ENCODE measurements around the gene KDM6B.

The KDM6B gene

GRCh38 chr17:7840441-7840840, 6.4 kb downstream of the KDM6B start:
- no peak for DNase-seq (ENCODE audit: low spot score)

- no peak for DNase-seq (ENCODE audit: low spot score)
Measured at GRCh38 chr17:7840875-7841274, 6.9 kb downstream of the KDM6B start.

DNA sequence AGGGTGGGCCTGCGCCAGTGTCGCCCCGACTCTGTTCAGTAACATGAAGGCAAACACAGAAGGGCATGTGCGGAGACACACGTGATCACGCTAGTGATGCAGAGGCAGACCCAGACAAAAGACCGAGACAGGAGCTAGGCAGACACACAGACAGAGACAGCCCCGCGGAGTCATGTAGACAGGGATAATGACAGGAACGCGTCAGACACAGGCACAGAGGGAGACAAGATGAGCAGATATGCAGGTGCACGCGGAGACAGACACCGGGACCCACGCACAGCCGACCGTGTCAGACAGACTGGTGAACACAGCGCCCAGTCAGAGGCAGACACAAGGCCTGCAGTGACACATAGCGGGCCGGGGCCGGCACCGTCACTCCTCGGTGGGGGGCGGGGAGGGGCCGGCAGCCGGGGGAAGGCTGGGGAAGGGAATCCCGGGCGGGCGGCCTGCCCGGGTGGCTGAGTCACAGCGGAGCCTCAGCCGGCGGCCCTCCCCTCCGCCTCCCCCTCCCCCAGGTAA, 7.4 kb downstream of the KDM6B start:
- DNase-seq (ENCODE audit: low spot score): peak; percentile 78

- peak; percentile 84 for DNase-seq (ENCODE audit: low spot score)
Measured at GRCh38 chr17:7841915-7842379, 7.9 kb downstream of the KDM6B start.

DNA sequence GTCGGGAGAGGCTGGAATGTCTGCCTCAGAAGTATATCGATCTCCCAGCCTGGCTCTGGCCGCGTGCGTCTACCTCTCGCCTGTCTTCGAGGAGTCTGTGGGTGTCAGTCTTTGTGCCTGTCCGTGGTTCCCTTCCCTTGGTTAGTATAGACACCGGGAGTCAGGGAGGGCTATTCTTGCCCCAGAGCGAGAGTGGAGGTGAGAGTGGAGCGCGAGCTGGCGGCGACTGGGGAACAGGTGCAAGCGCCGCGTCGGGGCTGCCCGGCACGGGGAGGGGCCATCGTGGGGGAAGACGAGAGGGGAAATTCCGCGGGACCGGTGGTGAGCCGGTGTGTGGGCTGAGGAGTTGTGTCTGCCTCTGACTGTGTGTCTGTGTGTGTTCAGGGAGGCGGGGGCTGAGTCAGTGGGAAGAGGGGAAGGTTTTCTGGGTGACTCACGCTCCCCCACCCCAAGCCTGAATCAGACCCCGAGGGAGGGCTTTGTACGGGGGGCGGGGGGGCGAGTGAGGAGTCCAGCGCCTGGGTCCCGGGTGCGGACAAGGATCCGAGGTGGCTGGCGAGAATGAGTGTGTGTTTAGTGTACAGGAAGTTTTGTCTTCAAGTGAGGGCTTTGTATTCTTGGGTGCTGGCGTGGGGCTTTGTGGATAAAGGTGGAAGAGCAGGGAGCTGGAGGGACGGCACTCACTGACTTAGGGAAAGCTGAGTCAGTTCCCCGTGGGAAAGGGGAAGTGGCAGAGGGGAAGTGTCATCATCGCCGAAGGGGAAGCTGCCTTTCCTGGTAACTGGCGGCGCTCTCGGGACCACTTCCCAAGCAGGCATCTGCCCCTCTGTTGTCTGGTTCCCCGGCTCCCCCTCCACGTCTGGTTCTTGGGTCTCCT, 8.6 kb downstream of the KDM6B start:
- DNase-seq (ENCODE audit: low spot score): peak; percentile 87

GRCh38 chr17:7843257-7843535, 9.2 kb downstream of the KDM6B start:
- DNase-seq (ENCODE audit: low spot score): peak; percentile 33

GRCh38 chr17:7843536-7844291, 9.7 kb downstream of the KDM6B start:
- peak; percentile 83 for DNase-seq (ENCODE audit: low spot score)

DNA sequence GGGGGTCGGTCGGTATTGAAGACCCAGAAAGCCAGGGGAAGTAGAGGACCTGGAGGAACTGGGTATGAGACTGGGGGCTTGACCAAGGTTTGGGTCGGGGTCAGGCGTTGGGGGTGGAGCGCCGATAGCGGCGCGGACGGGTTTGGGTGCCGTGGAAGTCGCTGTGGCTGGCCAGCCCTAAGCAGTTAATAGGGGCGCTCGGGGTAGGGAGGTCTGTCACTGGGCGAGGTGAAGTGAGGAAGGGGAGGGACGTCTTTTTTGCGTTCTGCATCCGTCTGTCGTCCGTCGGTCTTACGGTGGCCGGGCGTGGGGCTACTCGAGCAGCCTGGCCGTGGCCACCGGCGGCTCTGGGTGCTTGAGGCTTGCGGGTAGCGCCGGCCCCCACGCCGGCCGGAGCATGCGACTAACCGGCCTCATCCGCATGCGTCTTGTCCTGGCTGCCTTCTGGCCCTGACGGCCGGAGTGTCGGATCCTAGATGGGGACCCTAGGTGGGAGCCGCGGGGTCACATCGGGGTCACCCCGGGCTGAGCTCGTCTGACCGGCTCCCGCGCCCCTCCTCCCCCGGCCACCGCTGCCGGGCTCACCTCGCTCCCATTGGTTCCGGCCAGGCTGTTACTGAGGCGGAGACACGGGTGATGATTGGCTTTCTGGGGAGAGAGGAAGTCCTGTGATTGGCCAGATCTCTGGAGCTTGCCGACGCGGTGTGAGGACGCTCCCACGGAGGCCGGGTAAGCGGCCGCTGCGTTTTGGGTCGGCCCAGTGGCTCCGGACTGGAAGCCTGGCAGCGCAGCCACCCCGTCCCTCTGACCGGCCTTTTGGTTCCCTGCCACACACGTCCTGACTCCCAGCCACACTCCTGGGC, 10.5 kb downstream of the KDM6B start:
- peak; percentile 94 for DNase-seq (ENCODE audit: low spot score)

DNA sequence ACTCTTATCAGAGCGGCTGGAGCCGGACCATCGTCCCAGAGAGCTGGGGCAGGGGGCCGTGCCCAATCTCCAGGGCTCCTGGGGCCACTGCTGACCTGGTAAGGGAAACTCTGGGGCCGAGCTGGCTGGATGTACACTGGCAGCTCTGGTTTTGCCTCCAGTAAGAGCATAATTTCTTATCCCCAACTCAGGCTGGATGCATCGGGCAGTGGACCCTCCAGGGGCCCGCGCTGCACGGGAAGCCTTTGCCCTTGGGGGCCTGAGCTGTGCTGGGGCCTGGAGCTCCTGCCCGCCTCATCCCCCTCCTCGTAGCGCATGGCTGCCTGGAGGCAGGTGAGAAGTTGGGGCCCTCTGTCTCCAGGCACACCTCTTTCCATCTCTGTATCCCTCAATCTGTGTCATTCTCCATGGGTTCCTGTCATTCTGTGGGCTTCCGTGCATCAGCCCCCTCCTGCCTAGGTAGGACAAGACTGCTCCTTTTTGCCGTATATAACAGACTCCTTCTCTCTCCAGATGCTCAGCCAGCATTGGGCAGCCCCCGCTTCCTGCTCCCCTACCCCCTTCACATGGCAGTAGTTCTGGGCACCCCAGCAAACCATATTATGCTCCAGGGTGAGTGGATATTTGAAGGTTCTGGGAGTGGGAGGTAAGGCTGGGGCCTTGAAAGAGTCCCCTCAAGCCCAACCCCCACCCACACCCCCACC, 11.5 kb downstream of the KDM6B start:
- no peak for DNase-seq (ENCODE audit: low spot score)

- no peak for DNase-seq (ENCODE audit: low spot score)
Measured at GRCh38 chr17:7846063-7846735, 12.2 kb downstream of the KDM6B start.

- no peak for DNase-seq (ENCODE audit: low spot score)
Measured at GRCh38 chr17:7846765-7847661, 13.0 kb downstream of the KDM6B start.

- no peak for DNase-seq (ENCODE audit: low spot score)
Measured at GRCh38 chr17:7848131-7848579, 14.1 kb downstream of the KDM6B start.

- no peak for DNase-seq (ENCODE audit: low spot score)
Measured at GRCh38 chr17:7848739-7849129, 14.7 kb downstream of the KDM6B start.

DNA sequence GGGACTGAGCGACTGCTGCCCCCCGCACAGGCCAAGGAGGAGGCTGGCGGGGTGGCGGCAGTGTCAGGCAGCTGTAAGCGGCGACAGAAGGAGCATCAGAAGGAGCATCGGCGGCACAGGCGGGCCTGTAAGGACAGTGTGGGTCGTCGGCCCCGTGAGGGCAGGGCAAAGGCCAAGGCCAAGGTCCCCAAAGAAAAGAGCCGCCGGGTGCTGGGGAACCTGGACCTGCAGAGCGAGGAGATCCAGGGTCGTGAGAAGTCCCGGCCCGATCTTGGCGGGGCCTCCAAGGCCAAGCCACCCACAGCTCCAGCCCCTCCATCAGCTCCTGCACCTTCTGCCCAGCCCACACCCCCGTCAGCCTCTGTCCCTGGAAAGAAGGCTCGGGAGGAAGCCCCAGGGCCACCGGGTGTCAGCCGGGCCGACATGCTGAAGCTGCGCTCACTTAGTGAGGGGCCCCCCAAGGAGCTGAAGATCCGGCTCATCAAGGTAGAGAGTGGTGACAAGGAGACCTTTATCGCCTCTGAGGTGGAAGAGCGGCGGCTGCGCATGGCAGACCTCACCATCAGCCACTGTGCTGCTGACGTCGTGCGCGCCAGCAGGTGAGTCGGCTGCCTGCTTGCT, 15.2 kb downstream of the KDM6B start:
- no peak for DNase-seq (ENCODE audit: low spot score)

DNA sequence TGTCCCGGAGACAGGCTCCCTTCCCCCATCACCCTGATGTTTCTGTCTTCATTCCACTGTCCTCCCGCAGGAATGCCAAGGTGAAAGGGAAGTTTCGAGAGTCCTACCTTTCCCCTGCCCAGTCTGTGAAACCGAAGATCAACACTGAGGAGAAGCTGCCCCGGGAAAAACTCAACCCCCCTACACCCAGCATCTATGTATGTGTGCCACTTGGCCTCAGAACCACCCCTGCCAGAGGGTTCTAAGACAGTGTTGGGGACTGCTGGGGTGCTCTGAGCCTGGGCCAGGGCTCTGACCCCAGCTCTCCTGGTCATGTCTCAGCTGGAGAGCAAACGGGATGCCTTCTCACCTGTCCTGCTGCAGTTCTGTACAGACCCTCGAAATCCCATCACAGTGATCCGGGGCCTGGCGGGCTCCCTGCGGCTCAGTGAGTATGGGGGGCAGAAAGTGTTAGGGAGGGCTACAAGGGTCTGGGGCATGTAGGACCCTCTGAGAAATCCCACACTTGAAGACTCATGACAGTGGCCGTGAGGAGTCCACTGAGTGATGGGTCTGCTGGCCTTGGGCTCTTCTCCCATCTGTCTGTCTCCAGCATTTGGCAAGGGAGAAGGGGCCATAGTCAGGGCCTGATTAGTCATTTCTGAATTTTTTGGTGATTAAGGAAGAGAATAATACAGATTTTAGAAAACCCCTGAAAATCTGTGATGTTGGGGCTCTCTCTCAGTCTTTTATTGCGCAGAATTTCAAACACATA, 15.9 kb downstream of the KDM6B start:
- DNase-seq (ENCODE audit: low spot score): no peak

DNA sequence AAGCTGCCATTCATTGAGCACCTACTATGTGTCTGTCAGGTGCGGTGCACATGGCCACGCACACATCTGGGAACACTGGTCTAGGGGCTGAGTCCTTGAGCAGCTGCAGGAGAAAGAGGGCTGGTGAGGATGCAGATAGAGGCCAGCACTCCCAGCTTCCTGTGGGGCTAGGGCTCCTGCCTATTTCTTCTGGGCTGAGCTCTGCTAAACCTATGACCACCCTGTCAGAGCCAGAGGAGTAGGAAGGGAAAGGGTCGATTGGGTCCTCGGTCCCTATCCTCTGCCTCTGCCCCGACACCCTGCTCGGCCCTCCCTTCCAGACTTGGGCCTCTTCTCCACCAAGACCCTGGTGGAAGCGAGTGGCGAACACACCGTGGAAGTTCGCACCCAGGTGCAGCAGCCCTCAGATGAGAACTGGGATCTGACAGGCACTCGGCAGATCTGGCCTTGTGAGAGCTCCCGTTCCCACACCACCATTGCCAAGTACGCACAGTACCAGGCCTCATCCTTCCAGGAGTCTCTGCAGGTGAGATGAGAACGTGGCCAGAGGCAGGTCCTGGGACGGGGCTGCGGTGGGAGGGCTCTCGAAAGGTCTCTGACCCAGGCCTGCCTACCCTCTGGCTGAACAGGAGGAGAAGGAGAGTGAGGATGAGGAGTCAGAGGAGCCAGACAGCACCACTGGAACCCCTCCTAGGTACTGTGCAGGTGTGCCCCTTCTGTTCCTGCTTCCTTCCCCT, 16.9 kb downstream of the KDM6B start:
- DNase-seq (ENCODE audit: low spot score): no peak

GRCh38 chr17:7851438-7852261, 17.6 kb downstream of the KDM6B start:
- DNase-seq (ENCODE audit: low spot score): peak; percentile 93

Data from activated CD4-positive, alpha-beta T cell treated with anti-CD3 and anti-CD28 coated beads, Interleukin-2, Interleukin-4, amounts not matched to agents 100 ng/mL and 50 ng/mL, durations not matched to agents 16 hours and 8 hours (primary cell).